ENCODE results near the gene TCF12. TPM values are rescaled to one million over a fixed set of nuclear protein-coding genes. Genes with fewer than 3 reads are reported as not detected.

The TCF12 gene
- polyA plus RNA-seq, 1 donor (not counting 4 experiments of a cell fraction or from before 2014, with no cell fraction given): 48.3 TPM

- H4K20me1 ChIP-seq (ENCODE audit: control insufficient read depth, extremely low read depth, insufficient read depth, low read length): no peaks in the 10 kb centered on the region
- H3K27me3 ChIP-seq (ENCODE audit: control insufficient read depth, extremely low read depth, insufficient read depth, low read length): no peaks in the 10 kb centered on the region
- H3K9me3 ChIP-seq (ENCODE audit: control insufficient read depth, low read depth, low read length): no peaks in the 10 kb centered on the region
- peaks cover 76% of the 10 kb centered on the region for H3K79me2 ChIP-seq (ENCODE audit: control insufficient read depth, insufficient read depth, low read length)
- no peak overlapping the region for H3K4me2 ChIP-seq (ENCODE audit: control insufficient read depth, extremely low read depth, insufficient read depth, low read depth, low read length)
- FAIRE-seq (no peak), DNase-seq (ENCODE audit: low read depth, low spot score) (no peak)
- H2AFZ ChIP-seq (ENCODE audit: control insufficient read depth, low read length): no peak overlapping the region
- H3K4me3 ChIP-seq (ENCODE audit: control insufficient read depth in 2 of 3, extremely low read depth in 1 of 3, insufficient read depth in 2 of 3, low read depth in 1 of 3, low read length in 3 of 3): no peak overlapping the region
- H3K27ac ChIP-seq (ENCODE audit: control insufficient read depth, insufficient read depth, low read length): no peak overlapping the region
- H3K9me1 ChIP-seq (ENCODE audit: control insufficient read depth, extremely low read depth, insufficient read depth, low read length): peaks cover 4% of the 10 kb centered on the region
- dilution Hi-C loops (cut with MboI; ENCODE audit: extremely low pct_ligation_motif_present, low sequenced_read_pairs): no loop called here
- no peak for TF ChIP-seq CTCF (optimal IDR thresholded peaks at IDR 0.05 in 1 of 3, IDR thresholded peaks at IDR 0.05 in 1 of 3, conservative IDR thresholded peaks at IDR 0.05 in 1 of 3; ENCODE audit: extremely low read depth in 1 of 3, insufficient read depth in 2 of 3, low read length in 3 of 3)
- no peak for TF ChIP-seq EZH2 (IDR thresholded peaks at IDR 0.05; ENCODE audit: low read length)
- H3K36me3 ChIP-seq (ENCODE audit: control insufficient read depth in 2 of 2, extremely low read depth in 1 of 2, insufficient read depth in 2 of 2, low read length in 2 of 2): no peaks in the 10 kb centered on the region
- peaks cover 15% of the 10 kb centered on the region for H3K4me1 ChIP-seq (ENCODE audit: control insufficient read depth, extremely low read depth, insufficient read depth, low read length)
- no peak overlapping the region for H3K9ac ChIP-seq (ENCODE audit: control insufficient read depth, extremely low read depth, insufficient read depth, low read length)
Observed at GRCh38 chr15:56971571-56971970, 53.1 kb downstream of the TCF12 start.

- peaks cover 76% of the 10 kb centered on the region for H3K79me2 ChIP-seq (ENCODE audit: control insufficient read depth, insufficient read depth, low read length)
- H3K9ac ChIP-seq (ENCODE audit: control insufficient read depth, extremely low read depth, insufficient read depth, low read length): no peak overlapping the region
- no peak overlapping the region for H3K4me3 ChIP-seq (ENCODE audit: control insufficient read depth in 2 of 3, extremely low read depth in 1 of 3, insufficient read depth in 2 of 3, low read depth in 1 of 3, low read length in 3 of 3)
- no peak overlapping the region for H3K4me2 ChIP-seq (ENCODE audit: control insufficient read depth, extremely low read depth, insufficient read depth, low read depth, low read length)
- no peak for FAIRE-seq
- no peak overlapping the region for H2AFZ ChIP-seq (ENCODE audit: control insufficient read depth, low read length)
- no peaks in the 10 kb centered on the region for H4K20me1 ChIP-seq (ENCODE audit: control insufficient read depth, extremely low read depth, insufficient read depth, low read length)
- no peak for DNase-seq (ENCODE audit: low read depth, low spot score)
- no peaks in the 10 kb centered on the region for H3K36me3 ChIP-seq (ENCODE audit: control insufficient read depth in 2 of 2, extremely low read depth in 1 of 2, insufficient read depth in 2 of 2, low read length in 2 of 2)
- H3K27ac ChIP-seq (ENCODE audit: control insufficient read depth, insufficient read depth, low read length): no peak overlapping the region
- H3K9me1 ChIP-seq (ENCODE audit: control insufficient read depth, extremely low read depth, insufficient read depth, low read length): peaks cover 4% of the 10 kb centered on the region
- no peaks in the 10 kb centered on the region for H3K9me3 ChIP-seq (ENCODE audit: control insufficient read depth, low read depth, low read length)
- dilution Hi-C loops (cut with MboI; ENCODE audit: extremely low pct_ligation_motif_present, low sequenced_read_pairs): no loop called here
- H3K4me1 ChIP-seq (ENCODE audit: control insufficient read depth, extremely low read depth, insufficient read depth, low read length): peaks cover 15% of the 10 kb centered on the region
- TF ChIP-seq CTCF (optimal IDR thresholded peaks at IDR 0.05 in 1 of 3, IDR thresholded peaks at IDR 0.05 in 1 of 3, conservative IDR thresholded peaks at IDR 0.05 in 1 of 3; ENCODE audit: extremely low read depth in 1 of 3, insufficient read depth in 2 of 3, low read length in 3 of 3) (no peak), EZH2 (IDR thresholded peaks at IDR 0.05; ENCODE audit: low read length) (no peak)
- H3K27me3 ChIP-seq (ENCODE audit: control insufficient read depth, extremely low read depth, insufficient read depth, low read length): no peaks in the 10 kb centered on the region
Observed at GRCh38 chr15:56972016-56972415, 53.6 kb downstream of the TCF12 start.

Data from keratinocyte (primary cell).